CD4-positive, alpha-beta T cell (primary cell): Measurements from ENCODE around the gene HOXB7. TPM values are rescaled to one million over a fixed set of nuclear protein-coding genes. Genes with fewer than 3 reads are reported as not detected.

Experiments
- ATAC-seq: fragments of 200-7000 bp; cut with Tn5 transposase; one replicate; pipeline ENCODE4 v1.10.0; 2022; ENCODE audit warnings: mild to moderate bottlenecking; ENCODE audit not compliant: poor library complexity
- CTCF ChIA-PET: fragments of 350-600 bp; sonication (Branson Sonifier 250); formaldehyde crosslinking; loops from one replicate; lab custom pipeline; 2021; ENCODE audit warnings: antibody characterized with exemption, inconsistent platforms; lab: Charles Lee
- POLR2A ChIA-PET: fragments of 350-600 bp; sonication (Branson Sonifier 250); formaldehyde crosslinking; loops from one replicate; lab custom pipeline; 2021; ENCODE audit warnings: antibody characterized with exemption, inconsistent platforms; lab: Charles Lee
- DNase-seq, 14 experiments: peaks; one replicate each; pipeline ENCODE4 v3.0.0-alpha.2; 2013 to 2020; ENCODE audit warnings: mixed read lengths in 2 of 14
- H3K27ac ChIP-seq, 2 donors: one replicate each; pipeline versions ENCODE4 v1.5.1 to v1.7.0; 2013; ENCODE audit warnings: low read length in 2 of 2, low read depth in 1 of 2, mild to moderate bottlenecking in 1 of 2
- H3K27me3 ChIP-seq, 2 experiments: 1 replicate in 1 of 2; 2 replicates in 1 of 2; pipeline versions ENCODE4 v1.6.1 to v1.7.0; 2013; ENCODE audit warnings: low read length in 2 of 2, control low read depth in 1 of 2, mild to moderate bottlenecking in 1 of 2, moderate library complexity in 1 of 2; ENCODE audit not compliant: insufficient read depth in 2 of 2, control insufficient read depth in 1 of 2
- H3K36me3 ChIP-seq: one replicate; pipeline ENCODE4 v1.6.1; 2013; ENCODE audit warnings: low read length, control low read depth; ENCODE audit not compliant: insufficient read depth
- H3K4me1 ChIP-seq: one replicate; pipeline ENCODE4 v1.6.1; 2013; ENCODE audit warnings: low read length, control low read depth; ENCODE audit not compliant: insufficient read depth
- H3K4me3 ChIP-seq: one replicate; pipeline ENCODE4 v1.5.1; 2013; ENCODE audit warnings: mild to moderate bottlenecking, low read length, moderate library complexity
- H3K9me3 ChIP-seq, 2 experiments: 1 replicate in 1 of 2; 2 replicates in 1 of 2; pipeline versions ENCODE4 v1.6.1 to v1.7.0; 2013; ENCODE audit warnings: low read length in 2 of 2, mild to moderate bottlenecking in 2 of 2, control low read depth in 1 of 2, moderate library complexity in 1 of 2; ENCODE audit not compliant: control insufficient read depth in 1 of 2, insufficient read depth in 1 of 2
- H3K27ac Mint-ChIP-seq: one replicate; pipeline ENCODE4 v1.8.0; 2020; ENCODE audit warnings: mixed read lengths
- H3K27me3 Mint-ChIP-seq: one replicate; pipeline ENCODE4 v1.8.0; 2021; ENCODE audit warnings: mixed read lengths
- H3K36me3 Mint-ChIP-seq: one replicate; pipeline ENCODE4 v1.8.0; 2021; ENCODE audit warnings: low read depth, mixed read lengths
- H3K4me1 Mint-ChIP-seq: one replicate; pipeline ENCODE4 v1.8.0; 2021; ENCODE audit warnings: low read depth, mixed read lengths
- H3K4me3 Mint-ChIP-seq: one replicate; pipeline ENCODE4 v1.8.0; 2020; ENCODE audit warnings: mild to moderate bottlenecking, mixed read lengths
- H3K9me3 Mint-ChIP-seq: one replicate; pipeline ENCODE4 v1.8.0; 2020; ENCODE audit warnings: mixed read lengths
- CTCF ChIP-seq: fragments of 200-600 bp; IDR thresholded peaks from one replicate; pipeline ENCODE4 v1.8.0; 2022; ENCODE audit warnings: antibody characterized with exemption, mild to moderate bottlenecking
- intact Hi-C, 2 experiments: fragments of 100-400 bp; cut with DNase I in 1 of 2; cut with micrococcal nuclease in 1 of 2; formaldehyde crosslinking; loops; one replicate each; pipeline versions ENCODE4 v1.15.1 to v1.9.0; 2023 to 2025; cut with DNase I, micrococcal nuclease
- total RNA-seq, 174 experiments: library from RNA in 2 of 174; stranded (reverse) in 2 of 174; gene quantifications; one replicate each; pipeline ENCODE4 v1.2.3 and lab custom pipeline; 2021 to 2026

HOXB7 gene
- total RNA-seq, 2 experiments from 2014 or later = not detected

GRCh38 chr17:48647963-48648245 lies 37.1 kb upstream of the HOXB7 start:
- no peak for DNase-seq
- Mint-ChIP-seq H3K9me3 (no peaks in the 10 kb centered on the region), H3K4me3 (peak overlapping the region; percentile 78), H3K27me3 (peaks cover 80% of the 10 kb centered on the region), H3K36me3 (no peaks in the 10 kb centered on the region), H3K27ac (no peak overlapping the region), H3K4me1 (peaks cover 13% of the 10 kb centered on the region)
- intact Hi-C loops = no loop called here
- CTCF ChIA-PET = interaction anchor here (1.0 to 1.5 kb wide), 3 partner anchors 11 to 375 kb away, joined by 3 to 5 read pairs (median 3); no protein-coding TSS in a partner anchor
- Histone ChIP-seq H3K9me3 (peaks cover 0 to 5% of the 10 kb centered on the region in 2 experiments), H3K4me3 (peak overlapping the region; percentile 65), H3K27me3 (peaks cover 41 to 52% of the 10 kb centered on the region in 2 experiments), H3K27ac (no peak overlapping the region), H3K4me1 (peaks cover 22% of the 10 kb centered on the region), H3K36me3 (no peaks in the 10 kb centered on the region)
- TF ChIP-seq CTCF = no peak
- no peak for ATAC-seq
- POLR2A ChIA-PET = no interaction called here

- H3K27me3 Mint-ChIP-seq = peaks cover 81% of the 10 kb centered on the region
- peak in 1 of 14 experiments; percentile 16 for DNase-seq
- H3K4me1 ChIP-seq = peaks cover 27% of the 10 kb centered on the region
- CTCF ChIA-PET = interaction anchor here (1.0 to 1.5 kb wide), 3 partner anchors 11 to 374 kb away, joined by 3 to 5 read pairs (median 3); no protein-coding TSS in a partner anchor
- H3K9me3 Mint-ChIP-seq = no peaks in the 10 kb centered on the region
- peak overlapping the region; percentile 79 for H3K4me3 Mint-ChIP-seq
- no peak for TF ChIP-seq CTCF
- H3K27ac ChIP-seq = no peak overlapping the region
- intact Hi-C loops = no loop called here
- peaks cover 13% of the 10 kb centered on the region for H3K4me1 Mint-ChIP-seq
- POLR2A ChIA-PET = no interaction called here
- peak overlapping the region; percentile 65 for H3K4me3 ChIP-seq
- ATAC-seq = peak; percentile 39
- no peak overlapping the region for H3K27ac Mint-ChIP-seq
- H3K36me3 Mint-ChIP-seq = no peaks in the 10 kb centered on the region
- H3K9me3 ChIP-seq = peaks cover 0 to 8% of the 10 kb centered on the region in 2 experiments
- H3K36me3 ChIP-seq = no peaks in the 10 kb centered on the region
- peaks cover 46 to 58% of the 10 kb centered on the region in 2 experiments for H3K27me3 ChIP-seq
Observed at GRCh38 chr17:48647103-48647962, 36.5 kb upstream of the HOXB7 start.

GRCh38 chr17:48646183-48647102 lies 35.6 kb upstream of the HOXB7 start:
- Histone ChIP-seq H3K4me3 (peak overlapping the region; percentile 65), H3K36me3 (no peaks in the 10 kb centered on the region), H3K9me3 (peaks cover 0 to 15% of the 10 kb centered on the region in 2 experiments), H3K27ac (no peak overlapping the region), H3K4me1 (peaks cover 36% of the 10 kb centered on the region), H3K27me3 (peaks cover 55 to 67% of the 10 kb centered on the region in 2 experiments)
- H3K4me3 Mint-ChIP-seq = peak overlapping the region; percentile 79
- H3K27ac Mint-ChIP-seq = no peak overlapping the region
- no peaks in the 10 kb centered on the region for H3K36me3 Mint-ChIP-seq
- ChIA-PET CTCF (interaction anchor here (1.0 kb wide), 1 partner anchor 10 kb away, joined by 3 read pairs; no protein-coding TSS in a partner anchor), POLR2A (no interaction called here)
- no peaks in the 10 kb centered on the region for H3K9me3 Mint-ChIP-seq
- TF ChIP-seq CTCF = no peak
- intact Hi-C loops = no loop called here
- peaks cover 18% of the 10 kb centered on the region for H3K4me1 Mint-ChIP-seq
- H3K27me3 Mint-ChIP-seq = peaks cover 85% of the 10 kb centered on the region
- DNase-seq (peak in 6 of 14 experiments; percentile 16 to 55 (median 37)), ATAC-seq (peak; percentile 63)
